ENCODE results near the gene PODXL2. TPM values are rescaled to one million over a fixed set of nuclear protein-coding genes. Genes with fewer than 3 reads are reported as not detected.

The PODXL2 gene
- 10 to 100 TPM in 1 of 3 donors, 1 to 10 TPM in 2; 8.8 to 10.6 (median 8.8) TPM for total RNA-seq

- TF ChIP-seq CTCF (IDR thresholded peaks at IDR 0.05): no peak
- peak in 1 of 3 donors; percentile 11 for TF ChIP-seq POLR2AphosphoS5 (IDR thresholded peaks at IDR 0.05)
Observed at GRCh38 chr3:127628788-127629466, at the start of gene PODXL2. Gene PODXL2, plus strand, starts transcription at chr3:127629185. Its CDS starts 35 bp downstream, at chr3:127629220.

GRCh38 chr3:127580327-127581060, 48.5 kb upstream of the PODXL2 start:
- intact Hi-C loops (cut with DNase I; ENCODE audit: low total_unique reads): no loop called here
- TF ChIP-seq CTCF (IDR thresholded peaks at IDR 0.05) (no peak), POLR2AphosphoS5 (IDR thresholded peaks at IDR 0.05) (no peak), POLR2A (IDR thresholded peaks at IDR 0.05) (no peak)
- Histone ChIP-seq H3K27me3 (no peaks in the 10 kb centered on the region), H3K36me3 (no peaks in the 10 kb centered on the region), H3K4me3 (no peak overlapping the region), H3K4me1 (no peaks in the 10 kb centered on the region), H3K9me3 (no peaks in the 10 kb centered on the region), H3K27ac (no peak overlapping the region)
- no peak for DNase-seq (ENCODE audit: low spot score in 2 of 2)

More at GRCh38 chr3:127628788-127629466, at the start of gene PODXL2:
- H3K4me1 ChIP-seq: peaks cover 6 to 9% of the 10 kb centered on the region in 2 donors
- no peaks in the 10 kb centered on the region for H3K36me3 ChIP-seq
- peak within 1 kb of the TSS; percentile 28 to 72 (median 57) for H3K4me3 ChIP-seq
- no peaks in the 10 kb centered on the region for H3K27me3 ChIP-seq
- no peaks in the 10 kb centered on the region for H3K9me3 ChIP-seq
- intact Hi-C loops (cut with DNase I; ENCODE audit: low total_unique reads): no loop called here
- no peak within 1 kb of the TSS for H3K27ac ChIP-seq
- DNase-seq (ENCODE audit: low spot score in 2 of 2): no peak

GRCh38 chr3:127584734-127585133, 44.3 kb upstream of the PODXL2 start:
- intact Hi-C loops (cut with DNase I; ENCODE audit: low total_unique reads): loop anchor here (5.0 kb wide), 1 partner anchor 303 kb away; no protein-coding TSS in a partner anchor
- H3K36me3 ChIP-seq: no peaks in the 10 kb centered on the region
- H3K27me3 ChIP-seq: no peaks in the 10 kb centered on the region
- peaks cover 7 to 9% of the 10 kb centered on the region in 2 donors for H3K4me1 ChIP-seq
- H3K9me3 ChIP-seq: no peaks in the 10 kb centered on the region
- no peak overlapping the region for H3K27ac ChIP-seq
- TF ChIP-seq CTCF (IDR thresholded peaks at IDR 0.05) (no peak), POLR2A (IDR thresholded peaks at IDR 0.05) (no peak), POLR2AphosphoS5 (IDR thresholded peaks at IDR 0.05) (no peak)
- no peak for DNase-seq (ENCODE audit: low spot score in 2 of 2)
- no peak overlapping the region for H3K4me3 ChIP-seq

GRCh38 chr3:127585163-127585812, 43.7 kb upstream of the PODXL2 start:
- TF ChIP-seq POLR2A (IDR thresholded peaks at IDR 0.05) (no peak), CTCF (IDR thresholded peaks at IDR 0.05) (no peak), POLR2AphosphoS5 (IDR thresholded peaks at IDR 0.05) (no peak)
- Histone ChIP-seq H3K27me3 (no peaks in the 10 kb centered on the region), H3K4me1 (peaks cover 7 to 9% of the 10 kb centered on the region in 2 donors), H3K27ac (no peak overlapping the region), H3K4me3 (no peak overlapping the region), H3K36me3 (no peaks in the 10 kb centered on the region), H3K9me3 (no peaks in the 10 kb centered on the region)
- no peak for DNase-seq (ENCODE audit: low spot score in 2 of 2)
- intact Hi-C loops (cut with DNase I; ENCODE audit: low total_unique reads): loop anchor here (5.0 kb wide), 1 partner anchor 302 kb away; no protein-coding TSS in a partner anchor

Measured in breast epithelium (tissue), 4 donors.